ENCODE data around the gene PARK7.

PARK7 gene

DNA sequence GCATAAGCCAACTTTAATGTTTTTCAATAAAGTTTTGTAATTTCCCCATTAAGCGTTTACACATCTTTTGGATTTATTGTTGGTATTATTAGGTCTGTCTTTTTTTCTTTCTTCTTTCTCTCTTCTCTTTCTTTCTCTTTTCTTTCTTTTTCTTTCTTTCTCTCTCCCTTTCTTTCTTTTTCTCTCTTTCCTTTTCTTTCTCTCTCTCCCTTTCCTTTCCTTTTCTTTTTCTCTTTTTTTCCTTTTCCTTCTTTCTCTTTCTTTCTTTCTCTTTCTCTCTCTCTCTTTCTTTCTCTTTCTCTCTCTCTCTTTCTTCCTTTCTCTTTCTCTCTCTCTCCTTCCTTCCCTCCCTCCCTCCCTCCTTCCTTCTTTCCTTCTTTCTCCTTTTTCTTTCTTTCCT is 33.3 kb downstream of the PARK7 start:
- Histone ChIP-seq H3K4me1 (ENCODE audit: control insufficient read depth, low read length) (no peaks in the 10 kb centered on the region), H3K79me2 (ENCODE audit: control insufficient read depth, low read length) (no peaks in the 10 kb centered on the region), H3K9me2 (replicated peaks; ENCODE audit: control insufficient read depth, low read length) (no peaks in the 10 kb centered on the region), H3F3A (ENCODE audit: control insufficient read depth, insufficient read depth) (no peaks in the 10 kb centered on the region), H3K4me3 (ENCODE audit: low read length) (no peak overlapping the region), H3K27ac (ENCODE audit: low read depth, low read length) (no peak overlapping the region), H3K27me3 (ENCODE audit: control insufficient read depth, low read length) (no peaks in the 10 kb centered on the region), H4K20me1 (ENCODE audit: control insufficient read depth, insufficient read depth, low read depth, low read length) (no peaks in the 10 kb centered on the region), H3K4me2 (ENCODE audit: low read length) (no peak overlapping the region), H3K9me3 (ENCODE audit: control insufficient read depth, insufficient read depth, low read length) (no peaks in the 10 kb centered on the region), H3K36me3 (ENCODE audit: control insufficient read depth, low read length) (no peaks in the 10 kb centered on the region; the same call in 1 of the 2 replicates)
- no peak for TF ChIP-seq EZH2phosphoT487 (IDR thresholded peaks at IDR 0.05; ENCODE audit: borderline replicate concordance, low read length)
- TF ChIP-seq, protein P1, sequence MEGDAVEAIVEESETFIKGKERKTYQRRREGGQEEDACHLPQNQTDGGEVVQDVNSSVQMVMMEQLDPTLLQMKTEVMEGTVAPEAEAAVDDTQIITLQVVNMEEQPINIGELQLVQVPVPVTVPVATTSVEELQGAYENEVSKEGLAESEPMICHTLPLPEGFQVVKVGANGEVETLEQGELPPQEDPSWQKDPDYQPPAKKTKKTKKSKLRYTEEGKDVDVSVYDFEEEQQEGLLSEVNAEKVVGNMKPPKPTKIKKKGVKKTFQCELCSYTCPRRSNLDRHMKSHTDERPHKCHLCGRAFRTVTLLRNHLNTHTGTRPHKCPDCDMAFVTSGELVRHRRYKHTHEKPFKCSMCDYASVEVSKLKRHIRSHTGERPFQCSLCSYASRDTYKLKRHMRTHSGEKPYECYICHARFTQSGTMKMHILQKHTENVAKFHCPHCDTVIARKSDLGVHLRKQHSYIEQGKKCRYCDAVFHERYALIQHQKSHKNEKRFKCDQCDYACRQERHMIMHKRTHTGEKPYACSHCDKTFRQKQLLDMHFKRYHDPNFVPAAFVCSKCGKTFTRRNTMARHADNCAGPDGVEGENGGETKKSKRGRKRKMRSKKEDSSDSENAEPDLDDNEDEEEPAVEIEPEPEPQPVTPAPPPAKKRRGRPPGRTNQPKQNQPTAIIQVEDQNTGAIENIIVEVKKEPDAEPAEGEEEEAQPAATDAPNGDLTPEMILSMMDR (IDR thresholded peaks at IDR 0.05; ENCODE audit: low read depth, low read length, poor library complexity, severe bottlenecking), result no peak

DNA sequence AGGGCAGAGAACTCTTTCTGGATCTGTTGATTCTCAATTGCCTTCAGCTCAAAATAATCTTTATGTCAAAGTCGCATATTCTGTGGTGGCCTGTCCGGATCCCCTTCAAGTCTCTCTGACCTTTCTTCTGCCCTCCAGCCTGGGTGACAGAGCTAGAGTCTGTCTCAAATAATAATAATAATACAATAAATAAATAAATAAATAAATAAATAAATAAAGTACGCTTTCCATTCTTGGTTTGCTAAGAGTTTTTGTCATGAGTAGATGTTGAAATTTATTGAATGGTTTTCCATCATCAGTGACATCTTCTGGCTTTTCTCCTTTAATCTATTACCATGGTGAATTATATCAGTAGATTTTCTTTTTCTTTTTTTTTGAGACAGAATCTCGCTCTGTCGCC is 33.9 kb downstream of the PARK7 start:
- no peaks in the 10 kb centered on the region for H3K4me1 ChIP-seq (ENCODE audit: control insufficient read depth, low read length)
- H3K79me2 ChIP-seq (ENCODE audit: control insufficient read depth, low read length), result no peaks in the 10 kb centered on the region
- H3K9me2 ChIP-seq (replicated peaks; ENCODE audit: control insufficient read depth, low read length), result no peaks in the 10 kb centered on the region
- H4K20me1 ChIP-seq (ENCODE audit: control insufficient read depth, insufficient read depth, low read depth, low read length), result no peaks in the 10 kb centered on the region
- TF ChIP-seq EZH2phosphoT487 (IDR thresholded peaks at IDR 0.05; ENCODE audit: borderline replicate concordance, low read length), result no peak
- H3K4me2 ChIP-seq (ENCODE audit: low read length), result no peak overlapping the region
- no peaks in the 10 kb centered on the region; the same call in 1 of the 2 replicates for H3K36me3 ChIP-seq (ENCODE audit: control insufficient read depth, low read length)
- H3K27ac ChIP-seq (ENCODE audit: low read depth, low read length), result no peak overlapping the region
- no peaks in the 10 kb centered on the region for H3K27me3 ChIP-seq (ENCODE audit: control insufficient read depth, low read length)
- H3K4me3 ChIP-seq (ENCODE audit: low read length), result no peak overlapping the region
- no peaks in the 10 kb centered on the region for H3F3A ChIP-seq (ENCODE audit: control insufficient read depth, insufficient read depth)
- H3K9me3 ChIP-seq (ENCODE audit: control insufficient read depth, insufficient read depth, low read length), result no peaks in the 10 kb centered on the region

GRCh38 chr1:8002329-8002910 is 40.9 kb downstream of the PARK7 start:
- Histone ChIP-seq H4K20me1 (ENCODE audit: control insufficient read depth, insufficient read depth, low read depth, low read length) (no peaks in the 10 kb centered on the region), H3K4me1 (ENCODE audit: control insufficient read depth, low read length) (no peaks in the 10 kb centered on the region), H3K79me2 (ENCODE audit: control insufficient read depth, low read length) (no peaks in the 10 kb centered on the region), H3K4me3 (ENCODE audit: low read length) (no peak overlapping the region), H3K9me2 (replicated peaks; ENCODE audit: control insufficient read depth, low read length) (no peaks in the 10 kb centered on the region), H3K27ac (ENCODE audit: low read depth, low read length) (no peak overlapping the region), H3K9me3 (ENCODE audit: control insufficient read depth, insufficient read depth, low read length) (no peaks in the 10 kb centered on the region), H3K27me3 (ENCODE audit: control insufficient read depth, low read length) (no peaks in the 10 kb centered on the region), H3K36me3 (ENCODE audit: control insufficient read depth, low read length) (no peaks in the 10 kb centered on the region), H3F3A (ENCODE audit: control insufficient read depth, insufficient read depth) (no peaks in the 10 kb centered on the region), H3K4me2 (ENCODE audit: low read length) (no peak overlapping the region)
- TF ChIP-seq, protein P1 (IDR thresholded peaks at IDR 0.05; ENCODE audit: low read depth, low read length, poor library complexity, severe bottlenecking), result no peak
- no peak for TF ChIP-seq EZH2phosphoT487 (IDR thresholded peaks at IDR 0.05; ENCODE audit: borderline replicate concordance, low read length)

GRCh38 chr1:8002921-8003320 is 41.4 kb downstream of the PARK7 start:
- Histone ChIP-seq H3K4me2 (ENCODE audit: low read length) (no peak overlapping the region), H3K4me3 (ENCODE audit: low read length) (no peak overlapping the region), H3K4me1 (ENCODE audit: control insufficient read depth, low read length) (no peaks in the 10 kb centered on the region), H4K20me1 (ENCODE audit: control insufficient read depth, insufficient read depth, low read depth, low read length) (no peaks in the 10 kb centered on the region), H3F3A (ENCODE audit: control insufficient read depth, insufficient read depth) (no peaks in the 10 kb centered on the region), H3K9me3 (ENCODE audit: control insufficient read depth, insufficient read depth, low read length) (no peaks in the 10 kb centered on the region), H3K27ac (ENCODE audit: low read depth, low read length) (no peak overlapping the region), H3K27me3 (ENCODE audit: control insufficient read depth, low read length) (no peaks in the 10 kb centered on the region), H3K36me3 (ENCODE audit: control insufficient read depth, low read length) (no peaks in the 10 kb centered on the region), H3K79me2 (ENCODE audit: control insufficient read depth, low read length) (no peaks in the 10 kb centered on the region), H3K9me2 (replicated peaks; ENCODE audit: control insufficient read depth, low read length) (no peaks in the 10 kb centered on the region)
- TF ChIP-seq, protein P1 (IDR thresholded peaks at IDR 0.05; ENCODE audit: low read depth, low read length, poor library complexity, severe bottlenecking), result no peak
- no peak for TF ChIP-seq EZH2phosphoT487 (IDR thresholded peaks at IDR 0.05; ENCODE audit: borderline replicate concordance, low read length)

Data from DOHH2 (cell line).